Keratinocyte (primary cell): Measurements from ENCODE around the gene MUC4. TPM values are rescaled to one million over a fixed set of nuclear protein-coding genes. Genes with fewer than 3 reads are reported as not detected.
"Not testable (repeated sequence)": the region's sequence is repeated elsewhere in the genome, so short reads cannot be mapped to it uniquely, and the experiment has no call there.

Source experiments
- DNase-seq: peaks from one replicate; pipeline ENCODE4 v3.0.0-alpha.2; 2011; ENCODE audit warnings: low read depth, missing footprints, low spot score
- FAIRE-seq: peaks from 2 replicates; lab custom pipeline; 2011; peaks lifted over from hg19 to GRCh38; lab: Jason Lieb, UNC
- H2AFZ ChIP-seq: 2 replicates; pipeline ENCODE4 v1.6.0; 2012; ENCODE audit warnings: low read length, control low read depth, inconsistent platforms; ENCODE audit not compliant: control insufficient read depth
- H3K27ac ChIP-seq: 2 replicates; pipeline ENCODE4 v1.5.1; 2011; ENCODE audit warnings: low read length; ENCODE audit not compliant: control insufficient read depth, insufficient read depth
- H3K27me3 ChIP-seq: 3 replicates; pipeline ENCODE4 v1.6.0; 2011; ENCODE audit warnings: low read length; ENCODE audit not compliant: control insufficient read depth, insufficient read depth; ENCODE audit errors: extremely low read depth
- H3K36me3 ChIP-seq, 2 experiments: 2 replicates in 1 of 2; 3 replicates in 1 of 2; pipeline ENCODE4 v1.5.1; 2011; ENCODE audit warnings: low read length in 2 of 2, mild to moderate bottlenecking in 1 of 2; ENCODE audit not compliant: control insufficient read depth in 2 of 2, insufficient read depth in 2 of 2; ENCODE audit errors: extremely low read depth in 1 of 2
- H3K4me1 ChIP-seq: 3 replicates; pipeline ENCODE4 v1.5.1; 2011; ENCODE audit warnings: low read length; ENCODE audit not compliant: control insufficient read depth, insufficient read depth; ENCODE audit errors: extremely low read depth
- H3K4me2 ChIP-seq: 3 replicates; pipeline ENCODE4 v1.6.0; 2011; ENCODE audit warnings: low read depth, low read length; ENCODE audit not compliant: control insufficient read depth, insufficient read depth; ENCODE audit errors: extremely low read depth
- H3K4me3 ChIP-seq, 3 experiments: fragments of 200-600 bp in 1 of 3; sonication (generic) in 1 of 3; 2 replicates in 2 of 3; 3 replicates in 1 of 3; pipeline ENCODE4 v1.5.1; 2011 to 2016; ENCODE audit warnings: low read length in 3 of 3, mild to moderate bottlenecking in 3 of 3, control low read depth in 2 of 3, inconsistent platforms in 1 of 3, low read depth in 1 of 3, mixed read lengths in 1 of 3, mixed run types in 1 of 3, moderate library complexity in 1 of 3; ENCODE audit not compliant: control insufficient read depth in 2 of 3, insufficient read depth in 2 of 3; ENCODE audit errors: extremely low read depth in 1 of 3
- H3K79me2 ChIP-seq: 2 replicates; pipeline ENCODE4 v1.6.0; 2012; ENCODE audit warnings: low read length; ENCODE audit not compliant: control insufficient read depth, insufficient read depth
- H3K9ac ChIP-seq: 3 replicates; pipeline ENCODE4 v1.6.0; 2011; ENCODE audit warnings: low read length; ENCODE audit not compliant: control insufficient read depth, insufficient read depth; ENCODE audit errors: extremely low read depth
- H3K9me1 ChIP-seq: 3 replicates; pipeline ENCODE4 v1.6.0; 2011; ENCODE audit warnings: low read length; ENCODE audit not compliant: control insufficient read depth, insufficient read depth; ENCODE audit errors: extremely low read depth
- H3K9me3 ChIP-seq: 2 replicates; pipeline ENCODE4 v1.5.1; 2012; ENCODE audit warnings: low read depth, low read length; ENCODE audit not compliant: control insufficient read depth
- H4K20me1 ChIP-seq: 3 replicates; pipeline ENCODE4 v1.6.0; 2011; ENCODE audit warnings: low read length; ENCODE audit not compliant: control insufficient read depth, insufficient read depth; ENCODE audit errors: extremely low read depth
- CTCF ChIP-seq, 3 experiments: IDR thresholded peaks in 1 of 3; conservative IDR thresholded peaks in 1 of 3; optimal IDR thresholded peaks in 1 of 3; 2 replicates in 2 of 3; 3 replicates in 1 of 3; pipeline versions ENCODE3 to v1.5.1; 2011; ENCODE audit warnings: low read length in 3 of 3, mild to moderate bottlenecking in 3 of 3, moderate library complexity in 2 of 3, control low read depth in 1 of 3, inconsistent platforms in 1 of 3; ENCODE audit not compliant: insufficient read depth in 2 of 3; ENCODE audit errors: extremely low read depth in 1 of 3
- EZH2 ChIP-seq: IDR thresholded peaks from one replicate; pipeline ENCODE4 v1.6.1; 2012; ENCODE audit warnings: inconsistent platforms, mild to moderate bottlenecking, low read length, moderate library complexity
- dilution Hi-C: fragments of 300-500 bp; cut with MboI; formaldehyde crosslinking; loops from one replicate; pipeline ENCODE4 v1.7.0; 2020; ENCODE audit warnings: low sequenced_read_pairs; ENCODE audit not compliant: extremely low pct_ligation_motif_present
- polyA plus RNA-seq, 5 experiments: library from polyadenylated mRNA; depleted of rRNA in 3 of 5; stranded (reverse) in 3 of 5; stranded (forward) in 1 of 5; unstranded in 1 of 5; fragments of >200 nt; gene quantifications; 1 replicate in 1 of 5; 2 replicates in 3 of 5; 3 replicates in 1 of 5; pipeline versions ENCODE4 v1.2.1 to v1.2.3, GENCODE V29; 2011 to 2012; ENCODE audit warnings: missing spikeins in 2 of 5, low read depth in 1 of 5, low replicate concordance in 1 of 5

MUC4 gene
- polyA plus RNA-seq, 1 donor (not counting 4 experiments of a cell fraction or from before 2014, with no cell fraction given), result not detected

GRCh38 chr3:195727606-195728195, 84.0 kb downstream of the MUC4 start:
- TF ChIP-seq EZH2 (no peak), CTCF (optimal IDR thresholded peaks at IDR 0.05 in 1 of 3, IDR thresholded peaks at IDR 0.05 in 1 of 3, conservative IDR thresholded peaks at IDR 0.05 in 1 of 3; ENCODE audit: extremely low read depth in 1 of 3, insufficient read depth in 2 of 3, low read length in 3 of 3) (no peak)
- H3K9me1 ChIP-seq, result no peaks in the 10 kb centered on the region
- dilution Hi-C loops, result no loop called here
- H3K27ac ChIP-seq, result no peak overlapping the region
- H3K9ac ChIP-seq, result no peak overlapping the region
- H3K79me2 ChIP-seq, result no peaks in the 10 kb centered on the region
- no peak overlapping the region for H3K4me2 ChIP-seq
- peaks cover 5% of the 10 kb centered on the region for H3K27me3 ChIP-seq
- no peak overlapping the region for H3K4me3 ChIP-seq
- FAIRE-seq (no peak), DNase-seq (no peak)
- no peaks in the 10 kb centered on the region for H3K4me1 ChIP-seq
- no peaks in the 10 kb centered on the region for H4K20me1 ChIP-seq
- H2AFZ ChIP-seq, result no peak overlapping the region
- no peaks in the 10 kb centered on the region for H3K36me3 ChIP-seq
- no peaks in the 10 kb centered on the region for H3K9me3 ChIP-seq

- H3K9me3 ChIP-seq, H3K36me3 ChIP-seq, H3K4me3 ChIP-seq, DNase-seq, H3K27ac ChIP-seq, dilution Hi-C loops, H3K4me2 ChIP-seq, FAIRE-seq, H4K20me1 ChIP-seq, H3K9me1 ChIP-seq, H3K27me3 ChIP-seq, H3K4me1 ChIP-seq, H2AFZ ChIP-seq, H3K79me2 ChIP-seq, H3K9ac ChIP-seq: not testable (repeated sequence)
These were observed 85.6 kb downstream of the MUC4 start for GRCh38 chr3:195725916-195726740.

GRCh38 chr3:195724363-195724762, 87.4 kb downstream of the MUC4 start:
- FAIRE-seq, dilution Hi-C loops, H3K4me3 ChIP-seq, H3K4me2 ChIP-seq, H3K9me1 ChIP-seq, H3K27ac ChIP-seq, DNase-seq, H3K9ac ChIP-seq, H3K79me2 ChIP-seq, H3K36me3 ChIP-seq, H3K4me1 ChIP-seq, H2AFZ ChIP-seq, H3K9me3 ChIP-seq, H4K20me1 ChIP-seq, H3K27me3 ChIP-seq: not testable (repeated sequence)

GRCh38 chr3:195722996-195723345, 88.8 kb downstream of the MUC4 start:
- FAIRE-seq, DNase-seq, H3K4me1 ChIP-seq, H3K9ac ChIP-seq, H3K9me3 ChIP-seq, H3K27ac ChIP-seq, H3K79me2 ChIP-seq, H3K27me3 ChIP-seq, H4K20me1 ChIP-seq, H3K4me3 ChIP-seq, H3K36me3 ChIP-seq, H3K4me2 ChIP-seq, H2AFZ ChIP-seq, H3K9me1 ChIP-seq, dilution Hi-C loops: not testable (repeated sequence)
